IPS DF 6.9 (cell line): ENCODE data around the gene NR4A3.

ENCODE experiments used
- DNase-seq: peaks from one replicate; pipeline ENCODE4 v3.0.0-alpha.2; 2013; ENCODE audit warnings: low read depth, low spot score
- H3K27ac ChIP-seq: one replicate; pipeline ENCODE4 v1.5.1; 2013; ENCODE audit warnings: low read length, control low read depth
- H3K27me3 ChIP-seq: 2 replicates; pipeline ENCODE4 v1.6.1; 2013; ENCODE audit warnings: mild to moderate bottlenecking, low read length; ENCODE audit not compliant: control insufficient read depth, insufficient read depth
- H3K36me3 ChIP-seq: 2 replicates; pipeline ENCODE4 v1.6.1; 2013; ENCODE audit warnings: low read length; ENCODE audit not compliant: control insufficient read depth, insufficient read depth
- H3K4me1 ChIP-seq: 2 replicates; pipeline ENCODE4 v1.6.1; 2013; ENCODE audit warnings: low read length; ENCODE audit not compliant: control insufficient read depth, insufficient read depth
- H3K4me3 ChIP-seq: 2 replicates; pipeline ENCODE4 v1.5.1; 2013; ENCODE audit warnings: mild to moderate bottlenecking, low read length
- H3K9me3 ChIP-seq: 2 replicates; pipeline ENCODE4 v1.6.1; 2013; ENCODE audit warnings: low read length, inconsistent platforms; ENCODE audit not compliant: control insufficient read depth, insufficient read depth
- WGBS: extraction: QIAGEN DNeasy Blood & Tissue Kit; methylation state at CpG from one replicate; pipeline ENCODE4 v1.1.7; 2013; ENCODE audit warnings: mixed read lengths, missing lambda C conversion rate; ENCODE audit not compliant: insufficient read length, insufficient coverage; 5-methylcytosine and 5-hydroxymethylcytosine counted together

Gene NR4A3

GRCh38 chr9:99793528-99793927, 28.2 kb upstream of the NR4A3 start:
- Histone ChIP-seq H3K27me3 (no peaks in the 10 kb centered on the region), H3K4me1 (no peaks in the 10 kb centered on the region), H3K36me3 (no peaks in the 10 kb centered on the region), H3K27ac (no peak overlapping the region), H3K9me3 (no peaks in the 10 kb centered on the region), H3K4me3 (no peak overlapping the region)
- no peak for DNase-seq
- no CpG with 5 or more reads among the region's 4 CpGs for WGBS

- Histone ChIP-seq H3K4me3 (no peak overlapping the region), H3K27me3 (no peaks in the 10 kb centered on the region), H3K4me1 (no peaks in the 10 kb centered on the region), H3K36me3 (no peaks in the 10 kb centered on the region), H3K27ac (no peak overlapping the region), H3K9me3 (no peaks in the 10 kb centered on the region)
- DNase-seq = no peak
- no CpG with 5 or more reads among the region's 1 CpG for WGBS
Observed at GRCh38 chr9:99796231-99796630, 25.5 kb upstream of the NR4A3 start.

- Histone ChIP-seq H3K27ac (no peak overlapping the region), H3K27me3 (no peaks in the 10 kb centered on the region), H3K4me1 (no peaks in the 10 kb centered on the region), H3K36me3 (no peaks in the 10 kb centered on the region), H3K9me3 (no peaks in the 10 kb centered on the region), H3K4me3 (no peak overlapping the region)
- no CpG with 5 or more reads among the region's 3 CpGs for WGBS
- DNase-seq = no peak
Observed at GRCh38 chr9:99801775-99802174, 19.9 kb upstream of the NR4A3 start.

GRCh38 chr9:99803694-99804093, 18.0 kb upstream of the NR4A3 start:
- no peaks in the 10 kb centered on the region for H3K27me3 ChIP-seq
- no peaks in the 10 kb centered on the region for H3K9me3 ChIP-seq
- H3K27ac ChIP-seq = no peak overlapping the region
- DNase-seq = no peak
- 0 out of 2 replicates have a peak, but pooled peaks cover 1% of the 10 kb centered on the region for H3K4me1 ChIP-seq
- no peak overlapping the region for H3K4me3 ChIP-seq
- no CpG with 5 or more reads among the region's 2 CpGs for WGBS
- H3K36me3 ChIP-seq = no peaks in the 10 kb centered on the region

GRCh38 chr9:99807276-99807852, 14.3 kb upstream of the NR4A3 start:
- no peaks in the 10 kb centered on the region for H3K27me3 ChIP-seq
- peaks cover 4% of the 10 kb centered on the region; the same call in 1 of the 2 replicates for H3K4me1 ChIP-seq
- H3K27ac ChIP-seq = no peak overlapping the region
- no peaks in the 10 kb centered on the region for H3K36me3 ChIP-seq
- no peak for DNase-seq
- no peak overlapping the region for H3K4me3 ChIP-seq
- H3K9me3 ChIP-seq = no peaks in the 10 kb centered on the region
- 100% methylated on average over 1 of the region's 4 CpGs for WGBS

GRCh38 chr9:99807956-99808355, 13.7 kb upstream of the NR4A3 start:
- Histone ChIP-seq H3K36me3 (no peaks in the 10 kb centered on the region), H3K27ac (no peak overlapping the region), H3K4me3 (no peak overlapping the region), H3K9me3 (no peaks in the 10 kb centered on the region), H3K27me3 (no peaks in the 10 kb centered on the region), H3K4me1 (peaks cover 4% of the 10 kb centered on the region; the same call in 1 of the 2 replicates)
- DNase-seq = no peak

- Histone ChIP-seq H3K4me3 (no peak overlapping the region), H3K36me3 (no peaks in the 10 kb centered on the region), H3K27me3 (no peaks in the 10 kb centered on the region), H3K27ac (no peak overlapping the region), H3K4me1 (peaks cover 4% of the 10 kb centered on the region; the same call in 1 of the 2 replicates), H3K9me3 (no peaks in the 10 kb centered on the region)
- WGBS = no CpG with 5 or more reads among the region's 2 CpGs
- DNase-seq = no peak
Observed at GRCh38 chr9:99808454-99808853, 13.2 kb upstream of the NR4A3 start.

- Histone ChIP-seq H3K27ac (no peak overlapping the region), H3K4me3 (no peak overlapping the region), H3K4me1 (peaks cover 4% of the 10 kb centered on the region; the same call in 1 of the 2 replicates), H3K36me3 (no peaks in the 10 kb centered on the region), H3K9me3 (no peaks in the 10 kb centered on the region), H3K27me3 (no peaks in the 10 kb centered on the region)
- no peak for DNase-seq
Observed at GRCh38 chr9:99809586-99810319, 11.9 kb upstream of the NR4A3 start.

- Histone ChIP-seq H3K27me3 (no peaks in the 10 kb centered on the region), H3K36me3 (no peaks in the 10 kb centered on the region), H3K9me3 (no peaks in the 10 kb centered on the region), H3K4me3 (no peak overlapping the region), H3K27ac (no peak overlapping the region), H3K4me1 (peaks cover 4% of the 10 kb centered on the region; the same call in 1 of the 2 replicates)
- no CpG with 5 or more reads among the region's 1 CpG for WGBS
- no peak for DNase-seq
Observed at GRCh38 chr9:99811172-99811571, 10.5 kb upstream of the NR4A3 start.

- no CpG with 5 or more reads among the region's 8 CpGs for WGBS
- no peak for DNase-seq
- Histone ChIP-seq H3K4me3 (no peak overlapping the region), H3K27me3 (no peaks in the 10 kb centered on the region), H3K36me3 (no peaks in the 10 kb centered on the region), H3K27ac (no peak overlapping the region), H3K4me1 (peaks cover 4% of the 10 kb centered on the region; the same call in 1 of the 2 replicates), H3K9me3 (no peaks in the 10 kb centered on the region)
Observed at GRCh38 chr9:99811598-99812383, 9.9 kb upstream of the NR4A3 start.
